ENCODE measurements around the gene IMPDH1. TPM values are rescaled to one million over a fixed set of nuclear protein-coding genes. Genes with fewer than 3 reads are reported as not detected.

The IMPDH1 gene
- polyA plus RNA-seq, 2 of the 4 experiments (the other 2 are of a cell fraction), result 55.4 to 65.4 TPM

DNA sequence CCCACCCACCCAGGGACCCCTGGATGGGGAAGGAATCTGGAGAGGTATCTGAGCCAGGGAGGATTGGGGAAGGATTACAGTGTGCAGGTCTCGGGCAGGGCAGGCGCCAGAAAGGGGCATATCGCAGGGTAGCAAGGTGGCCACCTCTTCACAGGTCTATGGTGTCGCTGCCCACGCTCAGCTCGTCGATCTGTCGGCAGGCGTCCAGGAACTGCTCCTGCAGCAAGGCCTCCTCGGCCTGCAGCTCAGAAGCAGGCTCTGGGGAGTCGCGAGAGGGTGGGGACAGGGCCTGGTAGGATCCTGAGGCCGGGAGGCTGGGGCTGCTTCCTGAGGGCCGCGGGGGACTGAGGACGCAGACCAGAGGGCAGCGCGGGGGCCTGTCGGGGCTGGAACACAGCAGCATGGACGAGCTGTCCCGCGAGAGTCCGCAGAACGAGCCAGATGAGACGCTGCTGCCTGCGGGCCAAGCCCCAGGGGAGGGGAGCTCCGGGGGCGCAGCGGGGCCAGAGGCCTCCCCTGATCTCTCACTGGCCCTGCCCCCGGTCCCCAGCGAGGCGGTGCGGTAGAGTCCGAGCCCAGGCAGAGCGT, 59.0 kb downstream of the IMPDH1 start:
- ChIA-PET POLR2A (no interaction called here), CTCF (interaction anchor here (0.6 to 13.5 kb wide), 6 partner anchors 9 to 124 kb away, joined by 3 to 800 read pairs (median 8); no protein-coding TSS in a partner anchor)
- DNase-seq (ENCODE audit: low read depth in 1 of 2, low spot score in 1 of 2) (no peak), ATAC-seq (no peak), FAIRE-seq (no peak)
- TF ChIP-seq HOXA7 (CRISPR knock-in tag; IDR thresholded peaks at IDR 0.05) (no peak), SREBF2 (IDR thresholded peaks at IDR 0.05) (no peak), PBX3 (IDR thresholded peaks at IDR 0.05) (no peak), FOSL2 (IDR thresholded peaks at IDR 0.05) (no peak), FOSL2 (CRISPR knock-in tag; IDR thresholded peaks at IDR 0.05) (no peak)
- H3K4me1 ChIP-seq, result no peaks in the 10 kb centered on the region
- WGBS (ENCODE audit: missing lambda C conversion rate), result 68% methylated on average over 27 of the region's 35 CpGs
- H3K4me2 ChIP-seq, result no peak overlapping the region
- H3K9me3 ChIP-seq, result no peaks in the 10 kb centered on the region
- H3K4me3 ChIP-seq, result no peak overlapping the region
- no peak overlapping the region for H3K27ac ChIP-seq

GRCh38 chr7:128349466-128349825, 60.3 kb downstream of the IMPDH1 start:
- Histone ChIP-seq H3K4me2 (no peak overlapping the region), H3K4me3 (no peak overlapping the region), H3K27ac (no peak overlapping the region), H3K9me3 (no peaks in the 10 kb centered on the region), H3K4me1 (no peaks in the 10 kb centered on the region)
- FAIRE-seq (no peak), ATAC-seq (no peak), DNase-seq (ENCODE audit: low read depth in 1 of 2, low spot score in 1 of 2) (no peak)
- no peak for TF ChIP-seq POLR2AphosphoS2 (conservative IDR thresholded peaks at IDR 0.05; ENCODE audit: low read length)
- no peak for TF ChIP-seq RCOR1 (IDR thresholded peaks at IDR 0.05; ENCODE audit: low read depth, low read length)
- TF ChIP-seq E2F6 (IDR thresholded peaks at IDR 0.05; ENCODE audit: borderline replicate concordance, low read depth), result no peak
- no peak for TF ChIP-seq KDM5A (IDR thresholded peaks at IDR 0.05)
- no peak for TF ChIP-seq MAZ (IDR thresholded peaks at IDR 0.05; ENCODE audit: borderline replicate concordance, low read depth, low read length)
- no peak for TF ChIP-seq HOXA7 (CRISPR knock-in tag; IDR thresholded peaks at IDR 0.05)
- TF ChIP-seq NFE2L2 (conservative IDR thresholded peaks at IDR 0.05; ENCODE audit: low read length), result no peak
- TF ChIP-seq SREBF2 (IDR thresholded peaks at IDR 0.05), result no peak
- no peak for TF ChIP-seq ELK1 (IDR thresholded peaks at IDR 0.05; ENCODE audit: low read depth, low read length)
- no peak for TF ChIP-seq PBX3 (IDR thresholded peaks at IDR 0.05)
- no peak for TF ChIP-seq EHF (CRISPR knock-in tag; IDR thresholded peaks at IDR 0.05)
- no peak for TF ChIP-seq CBX2 (IDR thresholded peaks at IDR 0.05; ENCODE audit: borderline replicate concordance, low read depth)
- TF ChIP-seq ZC3H11A (IDR thresholded peaks at IDR 0.05), result no peak
- TF ChIP-seq, protein P1, sequence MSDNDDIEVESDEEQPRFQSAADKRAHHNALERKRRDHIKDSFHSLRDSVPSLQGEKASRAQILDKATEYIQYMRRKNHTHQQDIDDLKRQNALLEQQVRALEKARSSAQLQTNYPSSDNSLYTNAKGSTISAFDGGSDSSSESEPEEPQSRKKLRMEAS (IDR thresholded peaks at IDR 0.05), result no peak
- no peak for TF ChIP-seq HEYL (CRISPR knock-in tag; IDR thresholded peaks at IDR 0.05)
- TF ChIP-seq EHMT2 (IDR thresholded peaks at IDR 0.05; ENCODE audit: low read depth), result no peak
- ChIA-PET POLR2A (no interaction called here), CTCF (interaction anchor here (2.2 to 13.5 kb wide), 6 partner anchors 9 to 111 kb away, joined by 8 to 800 read pairs (median 68); partner anchors contain the start of gene PRRT4)
- 29% methylated on average over 4 of the region's 4 CpGs for WGBS (ENCODE audit: missing lambda C conversion rate)

DNA sequence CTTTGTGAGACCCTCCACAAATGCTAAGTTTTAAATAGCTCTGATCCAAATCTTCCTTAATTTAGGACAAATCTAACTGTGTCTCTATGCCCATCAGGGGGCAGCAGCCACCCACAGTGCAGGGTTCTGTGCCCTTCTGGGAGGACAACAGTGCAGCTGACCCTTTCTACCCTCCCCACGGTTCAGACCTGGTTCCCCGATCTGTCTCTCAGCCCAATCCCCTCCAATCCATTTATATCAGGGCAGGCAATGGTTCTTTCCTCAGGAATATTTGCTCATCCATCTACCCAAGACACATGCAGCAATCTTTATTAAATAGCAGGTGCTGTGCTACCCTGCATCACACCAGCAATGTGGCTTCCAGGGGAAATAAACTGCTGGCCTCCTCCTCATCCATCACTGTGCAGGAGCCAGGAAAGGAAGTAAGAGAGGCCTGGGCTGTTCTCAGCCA, 62.1 kb downstream of the IMPDH1 start:
- H3K27ac ChIP-seq, result no peak overlapping the region
- FAIRE-seq, result no peak
- peak; percentile 66 to 77; a peak in 5 of 6 replicates for ATAC-seq
- 0% methylated on average over 2 of the region's 2 CpGs for WGBS (ENCODE audit: missing lambda C conversion rate)
- DNase-seq (ENCODE audit: low read depth in 1 of 2, low spot score in 1 of 2), result peak; percentile 61 to 63
- H3K9me3 ChIP-seq, result no peaks in the 10 kb centered on the region
- POLR2A ChIA-PET, result interaction anchor here (0.9 to 1.3 kb wide), 2 partner anchors 41 to 62 kb away, joined by 3 to 13 read pairs; partner anchors contain the start of gene IMPDH1
- peaks cover 5% of the 10 kb centered on the region; the same call in 2 of the 3 replicates for H3K4me1 ChIP-seq
- CTCF ChIA-PET, result interaction anchor here (0.6 to 13.5 kb wide), 32 partner anchors 9 to 1619 kb away, joined by 3 to 800 read pairs (median 5); partner anchors contain the start of gene PRRT4
- H3K4me2 ChIP-seq, result no peak overlapping the region
- TF ChIP-seq SMC3 (IDR thresholded peaks at IDR 0.05) (peak; percentile 65), EP300 (IDR thresholded peaks at IDR 0.05) (no peak), RAD21 (conservative IDR thresholded peaks at IDR 0.05 in 1 of 2, IDR thresholded peaks at IDR 0.05 in 1 of 2) (peak; percentile 87 to 94), CTCF (IDR thresholded peaks at IDR 0.05) (peak; percentile 87), NR3C1 (IDR thresholded peaks at IDR 0.05) (no peak), JUNB (IDR thresholded peaks at IDR 0.05) (no peak)
- no peak overlapping the region for H3K4me3 ChIP-seq
